ENCODE measurements around the gene ZNF398.

ZNF398 gene

GRCh38 chr7:149196151-149196704, 49.0 kb downstream of the ZNF398 start:
- peaks cover 37% of the 10 kb centered on the region for H3K36me3 Mint-ChIP-seq (ENCODE audit: low read depth)
- H3K9me3 Mint-ChIP-seq = no peaks in the 10 kb centered on the region
- peaks cover 37% of the 10 kb centered on the region for H3K4me1 Mint-ChIP-seq (ENCODE audit: low read depth)
- intact Hi-C loops (cut with micrococcal nuclease) = no loop called here
- peak overlapping the region; percentile 83 for H3K4me3 Mint-ChIP-seq
- H3K27ac Mint-ChIP-seq = peak overlapping the region; percentile 87
- H3K27me3 Mint-ChIP-seq = peaks cover 8% of the 10 kb centered on the region

GRCh38 chr7:149196705-149197171, 49.5 kb downstream of the ZNF398 start:
- intact Hi-C loops (cut with micrococcal nuclease) = no loop called here
- Mint-ChIP-seq H3K9me3 (no peaks in the 10 kb centered on the region), H3K27ac (peak overlapping the region; percentile 87), H3K4me3 (peak overlapping the region; percentile 83), H3K27me3 (peaks cover 3% of the 10 kb centered on the region), H3K4me1 (ENCODE audit: low read depth) (peaks cover 37% of the 10 kb centered on the region), H3K36me3 (ENCODE audit: low read depth) (peaks cover 42% of the 10 kb centered on the region)

GRCh38 chr7:149197675-149198074, 50.4 kb downstream of the ZNF398 start:
- Mint-ChIP-seq H3K27ac (no peak overlapping the region), H3K36me3 (ENCODE audit: low read depth) (peaks cover 51% of the 10 kb centered on the region), H3K4me3 (no peak overlapping the region), H3K9me3 (no peaks in the 10 kb centered on the region), H3K4me1 (ENCODE audit: low read depth) (peaks cover 37% of the 10 kb centered on the region), H3K27me3 (no peaks in the 10 kb centered on the region)
- intact Hi-C loops (cut with micrococcal nuclease) = no loop called here

- intact Hi-C loops (cut with micrococcal nuclease) = no loop called here
- H3K36me3 Mint-ChIP-seq (ENCODE audit: low read depth) = peaks cover 57% of the 10 kb centered on the region
- H3K4me3 Mint-ChIP-seq = no peak overlapping the region
- peaks cover 37% of the 10 kb centered on the region for H3K4me1 Mint-ChIP-seq (ENCODE audit: low read depth)
- no peak overlapping the region for H3K27ac Mint-ChIP-seq
- no peaks in the 10 kb centered on the region for H3K27me3 Mint-ChIP-seq
- H3K9me3 Mint-ChIP-seq = no peaks in the 10 kb centered on the region
These were observed 51.0 kb downstream of the ZNF398 start for GRCh38 chr7:149198161-149198816.

- Mint-ChIP-seq H3K4me1 (ENCODE audit: low read depth) (peaks cover 37% of the 10 kb centered on the region), H3K36me3 (ENCODE audit: low read depth) (peaks cover 68% of the 10 kb centered on the region), H3K27me3 (no peaks in the 10 kb centered on the region), H3K27ac (peak overlapping the region; percentile 10), H3K9me3 (no peaks in the 10 kb centered on the region), H3K4me3 (no peak overlapping the region)
- intact Hi-C loops (cut with micrococcal nuclease) = no loop called here
These were observed 52.2 kb downstream of the ZNF398 start for GRCh38 chr7:149199234-149199995.

- peaks cover 96% of the 10 kb centered on the region for H3K36me3 Mint-ChIP-seq (ENCODE audit: low read depth)
- H3K4me3 Mint-ChIP-seq = no peak overlapping the region
- H3K9me3 Mint-ChIP-seq = no peaks in the 10 kb centered on the region
- no peaks in the 10 kb centered on the region for H3K27me3 Mint-ChIP-seq
- no peak overlapping the region for H3K27ac Mint-ChIP-seq
- intact Hi-C loops (cut with micrococcal nuclease) = no loop called here
- peaks cover 18% of the 10 kb centered on the region for H3K4me1 Mint-ChIP-seq (ENCODE audit: low read depth)
These were observed 55.6 kb downstream of the ZNF398 start for GRCh38 chr7:149202831-149203231.

- H3K27me3 Mint-ChIP-seq = no peaks in the 10 kb centered on the region
- H3K36me3 Mint-ChIP-seq (ENCODE audit: low read depth) = peaks cover 96% of the 10 kb centered on the region
- H3K9me3 Mint-ChIP-seq = no peaks in the 10 kb centered on the region
- no peak overlapping the region for H3K27ac Mint-ChIP-seq
- H3K4me3 Mint-ChIP-seq = no peak overlapping the region
- intact Hi-C loops (cut with micrococcal nuclease) = no loop called here
- peaks cover 6% of the 10 kb centered on the region for H3K4me1 Mint-ChIP-seq (ENCODE audit: low read depth)
These were observed 58.6 kb downstream of the ZNF398 start for GRCh38 chr7:149205690-149206381.

- Mint-ChIP-seq H3K36me3 (ENCODE audit: low read depth) (peaks cover 96% of the 10 kb centered on the region), H3K4me1 (ENCODE audit: low read depth) (peaks cover 6% of the 10 kb centered on the region), H3K27ac (no peak overlapping the region)
These were observed 60.2 kb downstream of the ZNF398 start for GRCh38 chr7:149207324-149208035.

GRCh38 chr7:149209518-149210269, 62.4 kb downstream of the ZNF398 start:
- H3K4me3 Mint-ChIP-seq = no peak overlapping the region
- H3K36me3 Mint-ChIP-seq (ENCODE audit: low read depth) = peaks cover 96% of the 10 kb centered on the region
- peaks cover 6% of the 10 kb centered on the region for H3K4me1 Mint-ChIP-seq (ENCODE audit: low read depth)
- H3K9me3 Mint-ChIP-seq = no peaks in the 10 kb centered on the region
- intact Hi-C loops (cut with micrococcal nuclease) = no loop called here
- no peaks in the 10 kb centered on the region for H3K27me3 Mint-ChIP-seq
- H3K27ac Mint-ChIP-seq = no peak overlapping the region

More at GRCh38 chr7:149207324-149208035, 60.2 kb downstream of the ZNF398 start:
- no peaks in the 10 kb centered on the region for H3K9me3 Mint-ChIP-seq
- no peaks in the 10 kb centered on the region for H3K27me3 Mint-ChIP-seq
- intact Hi-C loops (cut with micrococcal nuclease) = no loop called here
- no peak overlapping the region for H3K4me3 Mint-ChIP-seq

GRCh38 chr7:149210551-149210950, 63.3 kb downstream of the ZNF398 start:
- intact Hi-C loops (cut with micrococcal nuclease) = no loop called here
- Mint-ChIP-seq H3K9me3 (no peaks in the 10 kb centered on the region), H3K27ac (no peak overlapping the region), H3K27me3 (no peaks in the 10 kb centered on the region), H3K4me1 (ENCODE audit: low read depth) (peaks cover 4% of the 10 kb centered on the region), H3K36me3 (ENCODE audit: low read depth) (peaks cover 100% of the 10 kb centered on the region), H3K4me3 (no peak overlapping the region)

- Mint-ChIP-seq H3K4me1 (ENCODE audit: low read depth) (no peaks in the 10 kb centered on the region), H3K27ac (no peak overlapping the region), H3K9me3 (no peaks in the 10 kb centered on the region), H3K27me3 (no peaks in the 10 kb centered on the region), H3K4me3 (no peak overlapping the region), H3K36me3 (ENCODE audit: low read depth) (peaks cover 100% of the 10 kb centered on the region)
- intact Hi-C loops (cut with micrococcal nuclease) = no loop called here
These were observed 66.9 kb downstream of the ZNF398 start for GRCh38 chr7:149214020-149214720.

- intact Hi-C loops (cut with micrococcal nuclease) = no loop called here
- Mint-ChIP-seq H3K9me3 (no peaks in the 10 kb centered on the region), H3K4me3 (no peak overlapping the region), H3K27ac (no peak overlapping the region), H3K27me3 (no peaks in the 10 kb centered on the region), H3K4me1 (ENCODE audit: low read depth) (no peaks in the 10 kb centered on the region), H3K36me3 (ENCODE audit: low read depth) (peaks cover 100% of the 10 kb centered on the region)
These were observed 69.1 kb downstream of the ZNF398 start for GRCh38 chr7:149216402-149216801.
